ENCODE measurements around the gene XYLT1.
"Not testable (repeated sequence)": the region's sequence is repeated elsewhere in the genome, so short reads cannot be mapped to it uniquely, and the experiment has no call there.

The XYLT1 gene

DNA sequence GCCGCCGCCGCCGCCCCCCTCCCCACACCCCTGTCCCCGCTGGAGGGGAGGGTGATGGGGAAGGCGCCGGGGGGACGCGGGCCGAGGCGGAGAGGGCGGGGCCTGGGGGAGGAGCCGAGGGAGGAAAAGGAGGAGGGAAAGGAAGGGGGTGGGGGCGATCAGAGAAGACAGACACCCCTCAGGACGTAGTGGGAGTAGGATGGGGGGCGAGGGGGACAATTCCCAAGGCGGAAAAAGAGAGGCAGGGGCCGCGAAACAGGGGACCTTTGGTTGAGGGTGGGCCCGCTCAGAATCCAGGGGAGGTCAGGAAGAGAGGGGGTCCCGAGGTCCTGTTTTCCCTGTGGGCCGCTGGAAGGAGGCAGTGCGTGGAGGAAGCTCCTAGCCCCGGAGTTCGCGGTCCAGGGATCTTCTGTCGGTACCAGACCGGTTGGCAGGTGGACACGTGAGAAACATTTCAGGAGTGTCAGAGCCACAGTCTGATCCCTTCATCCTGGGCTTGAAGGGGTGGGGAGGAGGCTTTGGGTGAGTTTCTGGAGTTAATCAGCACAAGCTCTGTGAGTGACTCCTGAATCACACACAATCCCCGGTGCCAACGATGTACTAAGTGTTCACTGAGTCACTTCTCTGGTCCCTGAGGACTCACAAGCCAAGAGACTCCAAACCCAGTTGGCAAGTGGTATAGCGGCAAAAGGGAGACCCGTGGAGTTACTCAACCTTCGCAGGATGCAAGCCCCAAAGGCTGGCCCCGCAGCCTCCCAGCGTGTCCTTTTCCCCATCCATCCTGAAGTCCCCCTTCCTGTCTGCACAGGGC, at the start of gene XYLT1:
Gene XYLT1 (minus strand): TSS at position 53 of the 811 bp plus-strand sequence. CDS start 164 bp downstream, outside the sequence.
- no peak for DNase-seq

DNA sequence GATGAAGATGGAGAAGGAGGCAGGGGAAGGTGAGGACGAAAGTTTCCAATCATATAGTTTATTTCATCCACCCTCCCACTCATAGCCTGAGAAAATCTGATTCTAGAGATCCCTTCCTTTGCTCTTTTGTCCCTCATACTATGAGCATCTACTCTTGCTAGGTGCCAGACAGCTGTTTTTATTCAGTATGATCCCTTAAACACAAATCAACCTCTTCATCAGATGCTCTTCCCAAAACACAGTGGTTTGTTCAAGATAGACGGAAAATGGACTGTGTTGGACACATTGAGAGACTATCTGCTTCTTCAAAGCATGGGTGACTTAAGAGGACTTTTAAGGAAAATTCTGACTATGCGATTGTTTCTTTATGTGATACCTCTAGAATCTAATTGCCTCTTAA, 49.4 kb upstream of the XYLT1 start:
- no peak for DNase-seq

GRCh38 chr16:17519101-17519955, 48.6 kb upstream of the XYLT1 start:
- DNase-seq: no peak

GRCh38 chr16:17518441-17518840, 47.7 kb upstream of the XYLT1 start:
- DNase-seq: no peak

DNA sequence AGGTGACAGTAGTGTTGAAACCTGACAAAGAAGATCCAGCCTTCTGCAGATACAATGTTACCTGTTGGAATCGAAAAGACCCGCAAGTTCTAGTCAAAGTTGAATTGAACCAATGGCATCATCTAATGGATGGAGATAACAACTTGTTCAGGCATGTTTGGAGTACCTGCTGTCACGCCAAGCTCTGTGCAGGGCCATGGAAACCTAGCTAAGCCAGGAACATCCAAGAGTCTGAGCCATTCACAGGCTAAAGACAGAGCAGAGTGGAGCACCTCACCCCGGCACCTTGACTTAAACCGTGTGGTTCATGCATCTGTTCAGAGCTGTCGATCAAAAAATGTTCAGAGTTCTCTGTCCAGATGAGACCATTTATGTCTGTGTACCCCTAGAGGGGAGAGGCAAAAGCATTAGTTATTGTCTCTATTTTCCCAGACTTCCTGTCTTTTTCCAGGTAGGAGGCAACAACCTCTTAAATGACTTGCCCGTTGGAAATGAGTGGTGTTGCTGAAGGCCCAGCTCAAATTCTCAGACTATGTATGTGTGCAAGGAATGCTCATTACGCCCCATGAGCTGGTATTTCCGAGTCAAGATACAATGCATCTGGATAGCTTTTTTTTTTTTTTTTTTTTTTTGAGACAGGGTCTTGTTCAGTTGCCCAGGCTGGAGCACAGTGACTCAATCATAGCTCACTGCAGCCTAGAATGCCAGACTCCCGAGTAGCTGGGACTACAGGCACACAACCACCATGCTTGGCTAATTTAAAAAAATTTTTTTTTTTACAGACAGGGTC, 44.9 kb upstream of the XYLT1 start:
- DNase-seq: no peak

DNA sequence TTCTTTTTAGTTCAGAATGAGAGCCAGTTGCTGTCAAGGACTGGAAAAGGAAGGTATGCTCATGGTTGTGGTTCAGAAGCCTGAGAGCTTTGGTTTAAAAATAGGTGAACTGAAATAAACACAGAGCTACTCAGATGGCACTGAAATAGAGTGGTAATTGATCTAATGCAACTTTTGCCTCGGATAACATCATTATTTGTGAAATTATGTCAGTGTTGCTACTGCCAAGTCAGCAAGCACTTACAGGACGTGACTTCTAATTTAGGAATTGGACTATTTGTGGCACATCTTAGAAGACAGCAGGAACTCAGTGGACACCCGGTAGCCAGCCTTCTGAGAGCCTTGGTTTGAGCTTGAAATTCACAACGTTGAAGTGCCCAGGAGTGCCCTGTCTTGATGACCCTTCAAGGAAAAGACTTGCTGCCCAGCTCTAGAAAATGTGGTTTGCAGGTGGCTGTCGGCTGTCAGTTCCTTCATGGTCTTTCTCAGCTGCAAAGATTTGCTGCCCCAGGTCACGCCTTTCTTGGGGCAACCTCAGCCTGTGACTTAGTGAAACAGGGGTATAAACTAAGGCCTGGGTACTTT, 42.0 kb upstream of the XYLT1 start:
- no peak for DNase-seq

- no peak for DNase-seq
These were observed 40.6 kb upstream of the XYLT1 start for GRCh38 chr16:17511340-17511739.

DNA sequence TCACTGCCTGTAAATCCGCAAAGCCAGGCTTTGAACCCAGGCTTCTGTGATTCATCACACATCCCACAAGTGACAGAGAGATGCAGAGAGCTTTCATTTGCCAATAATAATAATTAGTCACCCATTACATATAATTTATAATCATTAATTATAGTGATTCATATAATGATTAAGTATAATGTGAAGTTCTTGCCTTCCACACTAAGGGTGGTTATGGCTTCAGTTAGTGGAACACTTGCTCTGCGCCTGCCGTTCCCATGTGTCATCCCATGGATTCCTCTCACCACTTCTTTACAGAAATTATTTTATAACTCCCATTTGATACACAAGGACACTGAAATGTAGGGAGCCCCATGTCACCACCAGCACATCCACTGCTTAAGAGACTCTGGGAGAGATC, 39.8 kb upstream of the XYLT1 start:
- no peak for DNase-seq

DNA sequence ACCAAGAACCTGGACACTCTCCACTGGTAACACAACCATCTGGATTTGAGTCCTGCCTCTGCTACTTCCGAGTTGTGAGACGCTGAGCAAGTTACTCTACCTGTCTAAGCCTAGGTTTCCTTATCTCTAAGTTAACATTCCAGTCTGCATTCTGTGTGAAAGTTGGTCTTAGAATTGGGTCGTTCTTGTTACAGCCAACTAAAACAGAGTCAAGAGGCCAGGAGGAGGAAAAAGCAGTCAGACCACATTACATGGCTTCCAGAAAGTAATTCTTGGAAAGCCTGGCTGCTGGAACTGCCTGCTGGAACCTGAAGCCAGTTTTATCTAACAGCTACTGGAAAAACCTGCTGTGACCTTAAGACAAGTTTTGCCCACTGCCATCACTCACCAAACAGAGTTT, 38.4 kb upstream of the XYLT1 start:
- DNase-seq: no peak

GRCh38 chr16:17508303-17508702, 37.5 kb upstream of the XYLT1 start:
- DNase-seq: no peak

DNA sequence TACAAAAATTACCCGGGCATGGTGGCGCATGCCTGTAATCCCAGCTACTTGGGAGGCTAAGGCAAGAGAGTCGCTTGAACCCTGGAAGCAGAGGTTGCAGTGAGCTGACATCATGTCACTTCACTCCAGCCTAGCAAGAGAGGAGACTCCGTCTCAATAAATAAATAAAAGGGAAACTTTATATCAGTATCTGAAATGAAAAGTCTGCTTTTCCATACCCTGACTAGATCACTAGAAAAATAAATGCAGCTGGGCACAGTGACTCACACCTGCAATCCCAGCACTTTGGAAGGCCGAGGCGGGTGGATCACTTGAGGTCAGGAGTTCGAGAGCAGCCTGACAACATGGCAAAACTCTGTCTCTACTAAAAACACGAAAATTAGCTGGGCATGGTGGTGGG, 36.8 kb upstream of the XYLT1 start:
- not testable (repeated sequence) for DNase-seq

GRCh38 chr16:17505828-17506227, 35.1 kb upstream of the XYLT1 start:
- not testable (repeated sequence) for DNase-seq

DNA sequence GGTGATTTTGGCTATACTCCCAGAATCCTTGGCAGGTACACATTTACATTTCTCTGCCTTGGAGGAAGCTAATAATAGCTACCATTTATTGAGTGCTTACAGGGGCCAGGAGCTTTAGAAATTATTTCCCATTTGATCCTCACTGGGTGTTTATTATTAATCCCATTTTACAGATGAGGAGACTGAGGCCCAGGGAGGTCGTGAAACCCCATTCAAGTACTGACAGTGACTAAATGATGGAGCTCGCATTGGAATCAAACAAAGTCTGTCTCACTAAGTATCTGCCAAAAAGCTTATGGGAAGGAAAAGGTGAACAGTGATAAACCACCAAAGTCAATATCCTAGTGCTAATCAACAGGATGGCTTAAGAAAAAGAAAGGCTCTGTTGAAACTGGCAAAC, 33.3 kb upstream of the XYLT1 start:
- DNase-seq: no peak

DNA sequence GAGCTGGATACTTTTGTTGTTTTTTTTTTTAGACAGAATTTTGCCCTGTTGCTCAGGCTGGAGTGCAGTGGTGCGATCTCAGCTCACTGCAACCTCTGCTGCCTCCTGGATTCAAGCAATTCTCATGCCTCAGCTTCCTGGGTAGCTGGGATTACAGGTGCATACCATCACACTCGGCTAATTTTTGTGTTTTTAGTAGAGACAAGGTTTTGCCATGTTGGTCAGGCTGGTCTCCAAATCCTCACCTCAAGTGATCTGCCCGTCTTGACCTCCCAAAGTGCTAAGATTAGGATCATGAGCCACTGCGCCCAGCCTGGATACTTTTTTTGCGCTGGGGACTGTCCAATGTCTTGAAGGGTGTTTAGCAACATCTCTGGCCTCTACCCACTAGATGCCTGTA, 32.6 kb upstream of the XYLT1 start:
- no peak for DNase-seq

DNA sequence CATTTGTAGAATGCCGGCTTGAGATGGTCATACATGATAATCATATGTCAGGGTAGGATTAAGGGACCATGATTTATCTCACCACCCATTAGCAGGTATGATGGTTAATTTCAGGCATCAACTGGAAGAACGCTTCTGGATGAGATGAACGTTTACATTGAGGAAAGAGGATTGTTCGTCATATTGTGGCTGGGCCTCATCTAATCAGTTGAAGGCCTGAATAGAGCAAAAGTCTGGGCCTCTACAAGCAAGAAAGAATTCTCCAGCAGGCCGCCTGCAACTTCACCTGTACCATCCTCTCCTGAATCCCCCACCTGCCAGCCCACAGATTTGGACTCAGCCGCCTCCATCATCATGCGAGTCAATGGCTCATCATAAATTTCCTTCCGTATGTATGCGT, 30.6 kb upstream of the XYLT1 start:
- no peak for DNase-seq

DNA sequence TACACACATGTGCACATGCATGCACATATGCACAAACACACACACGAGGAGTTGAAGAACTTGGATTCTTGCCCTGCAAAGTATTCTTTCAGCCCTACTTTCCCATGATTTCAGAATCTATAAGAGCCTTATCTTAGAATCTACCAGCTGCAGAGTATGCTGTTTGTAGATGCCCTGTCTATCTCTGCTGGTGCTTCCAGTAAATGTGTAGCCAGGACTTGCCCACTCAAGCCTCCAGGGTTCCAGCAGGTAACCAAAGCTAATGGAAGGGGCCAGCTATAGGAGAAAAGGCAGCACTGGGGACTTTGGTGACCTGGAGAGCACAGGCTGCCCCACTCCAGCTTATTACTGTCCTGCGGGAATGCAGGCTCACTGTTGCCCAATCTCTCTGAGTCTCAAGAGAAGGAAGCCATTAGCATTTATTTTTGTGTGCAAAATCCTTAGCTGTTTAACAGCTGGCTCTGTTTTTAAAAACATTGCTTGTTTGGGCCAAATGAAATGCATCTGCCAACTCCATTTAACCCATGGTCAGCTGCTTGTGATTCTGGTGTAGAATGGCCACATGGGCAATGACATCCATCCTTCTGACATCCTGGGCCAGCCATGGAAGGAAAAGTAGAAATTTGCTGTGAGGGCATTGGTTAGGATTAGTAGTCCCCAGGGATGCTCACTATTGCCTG, 28.6 kb upstream of the XYLT1 start:
- DNase-seq: no peak

DNA sequence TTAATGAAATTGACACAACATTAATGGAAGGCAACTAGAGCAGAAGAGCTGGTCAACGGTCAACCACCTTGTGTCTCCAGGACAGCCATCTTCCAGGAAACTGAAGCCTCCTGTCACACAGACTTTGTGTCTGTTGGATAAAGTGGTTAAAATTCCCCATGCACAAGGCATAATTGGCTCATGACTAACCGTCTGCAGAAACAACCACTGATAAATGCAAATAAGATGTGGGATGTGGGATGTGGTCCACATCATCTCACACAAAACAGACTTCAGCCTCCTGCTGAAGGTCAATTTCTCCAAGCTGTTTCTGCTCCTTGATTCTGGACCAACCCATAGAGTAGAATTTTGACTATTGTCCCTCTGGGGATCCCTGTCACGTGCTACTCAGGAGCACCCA, 26.9 kb upstream of the XYLT1 start:
- no peak for DNase-seq

DNA sequence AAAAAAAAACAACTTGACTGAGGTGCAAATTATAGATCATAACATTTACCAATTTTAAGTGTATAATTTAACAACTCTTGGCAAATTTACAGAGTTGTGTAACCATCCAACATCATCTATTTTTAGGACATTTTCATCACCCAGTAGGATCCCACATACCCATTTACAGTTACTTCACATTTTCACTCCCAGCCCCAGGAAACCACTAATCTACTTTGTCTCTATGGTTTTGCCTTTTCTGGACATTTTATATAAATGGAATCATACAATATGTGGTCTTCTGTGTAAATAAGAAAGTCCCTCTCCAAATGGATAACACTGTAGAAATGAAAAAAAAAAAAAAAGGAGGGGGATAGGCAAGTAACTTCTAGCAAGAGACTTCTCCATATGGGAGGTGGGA, 26.1 kb upstream of the XYLT1 start:
- no peak for DNase-seq

- no peak for DNase-seq
These were observed 22.3 kb upstream of the XYLT1 start for GRCh38 chr16:17493012-17493411.

GRCh38 chr16:17491140-17491662, 20.4 kb upstream of the XYLT1 start:
- DNase-seq: no peak

DNA sequence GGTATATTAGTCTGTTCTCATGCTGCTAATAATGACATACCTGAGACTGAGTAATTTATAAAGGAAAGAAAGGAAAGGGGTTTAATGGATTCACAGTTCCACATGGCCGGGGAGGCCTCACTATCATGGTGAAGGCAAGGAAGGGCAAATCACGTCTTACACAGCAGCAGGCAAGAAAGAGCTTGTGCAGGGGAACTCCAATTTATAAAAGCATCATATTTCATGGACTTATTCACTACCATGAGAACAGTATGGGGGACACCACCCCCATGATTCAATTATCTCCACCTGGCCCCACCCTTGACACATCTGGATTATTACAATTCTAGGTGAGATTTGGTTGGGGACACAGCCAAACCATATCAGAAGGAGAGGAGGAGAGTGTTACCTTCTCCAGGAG, 17.7 kb upstream of the XYLT1 start:
- no peak for DNase-seq

GRCh38 chr16:17483351-17483750, 12.6 kb upstream of the XYLT1 start:
- DNase-seq: no peak
